GM23338 (cell line): ENCODE results near the gene BBLN.

Experiments used
- CREB1 ChIP-seq: fragments of 250-450 bp; sonication (Bioruptor Pico); IDR thresholded peaks from 2 replicates; pipeline ENCODE4 v1.5.0; 2020; ENCODE audit warnings: low read depth, mild to moderate bottlenecking, moderate library complexity
- EZH2 ChIP-seq: fragments of 200-600 bp; sonication (generic); IDR thresholded peaks from one replicate; pipeline ENCODE4 v1.8.0; 2017; ENCODE audit warnings: antibody characterized with exemption, mild to moderate bottlenecking, low read depth; ENCODE audit not compliant: unreplicated experiment
- EZH2phosphoT487 ChIP-seq: fragments of 200-600 bp; sonication (generic); IDR thresholded peaks from one replicate; pipeline ENCODE4 v1.8.1; 2018; ENCODE audit warnings: antibody characterized with exemption; ENCODE audit not compliant: unreplicated experiment
- JUNB ChIP-seq: IDR thresholded peaks from one replicate; pipeline ENCODE4 v1.6.1; 2016; ENCODE audit warnings: antibody characterized with exemption; ENCODE audit not compliant: unreplicated experiment
- NANOG ChIP-seq: IDR thresholded peaks from 2 replicates; pipeline ENCODE4 v1.6.1; 2016; ENCODE audit warnings: antibody characterized with exemption, borderline replicate concordance
- POLR2AphosphoS5 ChIP-seq: IDR thresholded peaks from 2 replicates; pipeline ENCODE4 v1.6.1; 2016; ENCODE audit warnings: antibody characterized with exemption, low read depth
- ZNF114 ChIP-seq: fragments of 250-450 bp; sonication (Bioruptor Pico); IDR thresholded peaks from 2 replicates; pipeline ENCODE4 v1.5.0; 2020; ENCODE audit warnings: mild to moderate bottlenecking, moderate library complexity
- ZNF331 ChIP-seq: fragments of 250-450 bp; sonication (Bioruptor Pico); IDR thresholded peaks from 2 replicates; pipeline ENCODE4 v1.5.0; 2020; ENCODE audit warnings: low read depth, mild to moderate bottlenecking, moderate library complexity
- TF ChIP-seq, protein P1 (sequence below), 2 experiments: fragments of 200-600 bp in 1 of 2; sonication (generic) in 1 of 2; conservative IDR thresholded peaks; 2 replicates each; pipeline versions ENCODE4 v1.5.1 to v1.6.1; 2016 to 2017; ENCODE audit warnings: antibody characterized with exemption in 2 of 2, low read depth in 2 of 2, mild to moderate bottlenecking in 2 of 2, moderate library complexity in 1 of 2
- TF ChIP-seq, protein P2 (sequence below): IDR thresholded peaks from one replicate; pipeline ENCODE4 v1.6.1; 2018; ENCODE audit warnings: antibody characterized with exemption; ENCODE audit not compliant: unreplicated experiment
- TF ChIP-seq, protein P3 (sequence below): IDR thresholded peaks from 2 replicates; pipeline ENCODE4 v1.6.1; 2016; ENCODE audit warnings: antibody characterized with exemption

DNA sequence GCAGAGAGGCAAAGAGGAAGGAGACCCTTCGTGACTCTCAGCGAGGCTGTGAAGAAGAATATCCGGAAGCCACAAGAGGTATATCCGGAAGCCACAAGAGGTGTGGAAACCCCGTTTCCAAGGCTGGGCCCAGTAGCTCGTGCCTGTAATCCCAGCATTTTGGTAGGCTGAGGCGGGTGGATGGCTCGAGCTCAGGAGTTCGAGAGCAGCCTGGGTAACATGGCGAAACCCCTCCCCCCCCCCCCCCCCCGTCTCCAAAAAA, 612 bp upstream of the BBLN start:
- TF ChIP-seq EZH2 (no peak), JUNB (no peak), EZH2phosphoT487 (no peak), POLR2AphosphoS5 (no peak), ZNF331 (CRISPR knock-in tag) (no peak), CREB1 (no peak), ZNF114 (no peak), NANOG (no peak)
- TF ChIP-seq, protein P1, sequence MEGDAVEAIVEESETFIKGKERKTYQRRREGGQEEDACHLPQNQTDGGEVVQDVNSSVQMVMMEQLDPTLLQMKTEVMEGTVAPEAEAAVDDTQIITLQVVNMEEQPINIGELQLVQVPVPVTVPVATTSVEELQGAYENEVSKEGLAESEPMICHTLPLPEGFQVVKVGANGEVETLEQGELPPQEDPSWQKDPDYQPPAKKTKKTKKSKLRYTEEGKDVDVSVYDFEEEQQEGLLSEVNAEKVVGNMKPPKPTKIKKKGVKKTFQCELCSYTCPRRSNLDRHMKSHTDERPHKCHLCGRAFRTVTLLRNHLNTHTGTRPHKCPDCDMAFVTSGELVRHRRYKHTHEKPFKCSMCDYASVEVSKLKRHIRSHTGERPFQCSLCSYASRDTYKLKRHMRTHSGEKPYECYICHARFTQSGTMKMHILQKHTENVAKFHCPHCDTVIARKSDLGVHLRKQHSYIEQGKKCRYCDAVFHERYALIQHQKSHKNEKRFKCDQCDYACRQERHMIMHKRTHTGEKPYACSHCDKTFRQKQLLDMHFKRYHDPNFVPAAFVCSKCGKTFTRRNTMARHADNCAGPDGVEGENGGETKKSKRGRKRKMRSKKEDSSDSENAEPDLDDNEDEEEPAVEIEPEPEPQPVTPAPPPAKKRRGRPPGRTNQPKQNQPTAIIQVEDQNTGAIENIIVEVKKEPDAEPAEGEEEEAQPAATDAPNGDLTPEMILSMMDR (conservative IDR thresholded peaks at IDR 0.05; ENCODE audit: low read depth in 2 of 2): no peak
- TF ChIP-seq, protein P2, sequence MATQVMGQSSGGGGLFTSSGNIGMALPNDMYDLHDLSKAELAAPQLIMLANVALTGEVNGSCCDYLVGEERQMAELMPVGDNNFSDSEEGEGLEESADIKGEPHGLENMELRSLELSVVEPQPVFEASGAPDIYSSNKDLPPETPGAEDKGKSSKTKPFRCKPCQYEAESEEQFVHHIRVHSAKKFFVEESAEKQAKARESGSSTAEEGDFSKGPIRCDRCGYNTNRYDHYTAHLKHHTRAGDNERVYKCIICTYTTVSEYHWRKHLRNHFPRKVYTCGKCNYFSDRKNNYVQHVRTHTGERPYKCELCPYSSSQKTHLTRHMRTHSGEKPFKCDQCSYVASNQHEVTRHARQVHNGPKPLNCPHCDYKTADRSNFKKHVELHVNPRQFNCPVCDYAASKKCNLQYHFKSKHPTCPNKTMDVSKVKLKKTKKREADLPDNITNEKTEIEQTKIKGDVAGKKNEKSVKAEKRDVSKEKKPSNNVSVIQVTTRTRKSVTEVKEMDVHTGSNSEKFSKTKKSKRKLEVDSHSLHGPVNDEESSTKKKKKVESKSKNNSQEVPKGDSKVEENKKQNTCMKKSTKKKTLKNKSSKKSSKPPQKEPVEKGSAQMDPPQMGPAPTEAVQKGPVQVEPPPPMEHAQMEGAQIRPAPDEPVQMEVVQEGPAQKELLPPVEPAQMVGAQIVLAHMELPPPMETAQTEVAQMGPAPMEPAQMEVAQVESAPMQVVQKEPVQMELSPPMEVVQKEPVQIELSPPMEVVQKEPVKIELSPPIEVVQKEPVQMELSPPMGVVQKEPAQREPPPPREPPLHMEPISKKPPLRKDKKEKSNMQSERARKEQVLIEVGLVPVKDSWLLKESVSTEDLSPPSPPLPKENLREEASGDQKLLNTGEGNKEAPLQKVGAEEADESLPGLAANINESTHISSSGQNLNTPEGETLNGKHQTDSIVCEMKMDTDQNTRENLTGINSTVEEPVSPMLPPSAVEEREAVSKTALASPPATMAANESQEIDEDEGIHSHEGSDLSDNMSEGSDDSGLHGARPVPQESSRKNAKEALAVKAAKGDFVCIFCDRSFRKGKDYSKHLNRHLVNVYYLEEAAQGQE: no peak
- TF ChIP-seq, protein P3, sequence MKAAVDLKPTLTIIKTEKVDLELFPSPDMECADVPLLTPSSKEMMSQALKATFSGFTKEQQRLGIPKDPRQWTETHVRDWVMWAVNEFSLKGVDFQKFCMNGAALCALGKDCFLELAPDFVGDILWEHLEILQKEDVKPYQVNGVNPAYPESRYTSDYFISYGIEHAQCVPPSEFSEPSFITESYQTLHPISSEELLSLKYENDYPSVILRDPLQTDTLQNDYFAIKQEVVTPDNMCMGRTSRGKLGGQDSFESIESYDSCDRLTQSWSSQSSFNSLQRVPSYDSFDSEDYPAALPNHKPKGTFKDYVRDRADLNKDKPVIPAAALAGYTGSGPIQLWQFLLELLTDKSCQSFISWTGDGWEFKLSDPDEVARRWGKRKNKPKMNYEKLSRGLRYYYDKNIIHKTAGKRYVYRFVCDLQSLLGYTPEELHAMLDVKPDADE: no peak
